GM23338 (cell line): ENCODE measurements around the gene PPP1R9A. TPM values are rescaled to one million over a fixed set of nuclear protein-coding genes. Genes with fewer than 3 reads are reported as not detected.

ENCODE experiments used
- ATAC-seq: fragments of 200-7000 bp; cut with Tn5 transposase; 3 replicates; pipeline ENCODE4 v1.9.1; 2020
- DNase-seq: peaks from one replicate; pipeline ENCODE4 v3.0.0-alpha.2; 2015; ENCODE audit warnings: low spot score
- H2AFZ ChIP-seq: fragments of 200-600 bp; sonication (generic); 2 replicates; pipeline ENCODE4 v1.8.0; 2016; ENCODE audit warnings: antibody characterized with exemption, mild to moderate bottlenecking, moderate library complexity
- H3F3A ChIP-seq: fragments of 200-600 bp; sonication (generic); replicated peaks from 2 replicates; pipeline ENCODE4 v1.8.0; 2017; ENCODE audit warnings: antibody characterized with exemption, mixed run types, low read depth
- H3K27ac ChIP-seq: fragments of 200-600 bp; sonication (generic); 2 replicates; pipeline ENCODE4 v1.6.1; 2016; ENCODE audit warnings: low read depth
- H3K27me3 ChIP-seq: fragments of 200-600 bp; sonication (generic); 2 replicates; pipeline ENCODE4 v1.8.0; 2016; ENCODE audit warnings: mild to moderate bottlenecking, mixed run types, moderate library complexity; ENCODE audit not compliant: insufficient read depth
- H3K36me3 ChIP-seq: fragments of 200-600 bp; sonication (generic); 2 replicates; pipeline ENCODE4 v1.8.0; 2016; ENCODE audit warnings: mild to moderate bottlenecking; ENCODE audit not compliant: insufficient read depth
- H3K4me1 ChIP-seq: fragments of 200-600 bp; sonication (generic); 2 replicates; pipeline ENCODE4 v1.8.0; 2016; ENCODE audit warnings: mild to moderate bottlenecking, moderate library complexity; ENCODE audit not compliant: insufficient read depth
- H3K4me2 ChIP-seq: fragments of 200-600 bp; sonication (generic); 2 replicates; pipeline ENCODE4 v1.7.1; 2017; ENCODE audit warnings: mixed run types
- H3K4me3 ChIP-seq: fragments of 200-600 bp; sonication (generic); 2 replicates; pipeline ENCODE4 v1.6.1; 2016; ENCODE audit warnings: mixed run types
- H3K79me2 ChIP-seq: fragments of 200-600 bp; sonication (generic); replicated peaks from 2 replicates; pipeline ENCODE4 v1.8.0; 2017; ENCODE audit warnings: mild to moderate bottlenecking; ENCODE audit not compliant: insufficient read depth
- H3K9me2 ChIP-seq: fragments of 200-600 bp; sonication (generic); 2 replicates; pipeline ENCODE4 v1.8.0; 2017; ENCODE audit not compliant: insufficient read depth
- H4K20me1 ChIP-seq: fragments of 200-600 bp; sonication (generic); replicated peaks from 2 replicates; pipeline ENCODE4 v1.8.0; 2017; ENCODE audit warnings: mild to moderate bottlenecking; ENCODE audit not compliant: insufficient read depth
- H3K27ac Mint-ChIP-seq: 2 replicates; pipeline ENCODE4 v1.8.0; 2020; ENCODE audit warnings: inconsistent platforms, mild to moderate bottlenecking, moderate library complexity, mixed read lengths
- H3K27me3 Mint-ChIP-seq: 3 replicates; pipeline ENCODE4 v1.8.0; 2022; ENCODE audit warnings: low read depth, mild to moderate bottlenecking, moderate library complexity, mixed read lengths, inconsistent platforms; ENCODE audit not compliant: insufficient read depth, poor library complexity
- H3K36me3 Mint-ChIP-seq: 3 replicates; pipeline ENCODE4 v1.8.0; 2021; ENCODE audit warnings: low read depth, mild to moderate bottlenecking, inconsistent platforms, moderate library complexity, mixed read lengths
- H3K4me1 Mint-ChIP-seq: 3 replicates; pipeline ENCODE4 v1.8.0; 2020; ENCODE audit warnings: mild to moderate bottlenecking, inconsistent platforms, mixed read lengths
- H3K4me3 Mint-ChIP-seq: 3 replicates; pipeline ENCODE4 v1.8.0; 2021; ENCODE audit warnings: moderate library complexity, mild to moderate bottlenecking, inconsistent platforms, mixed read lengths
- H3K9me3 Mint-ChIP-seq: 3 replicates; pipeline ENCODE4 v1.8.0; 2020; ENCODE audit warnings: moderate library complexity, mild to moderate bottlenecking, inconsistent platforms, mixed read lengths
- EZH2 ChIP-seq: fragments of 200-600 bp; sonication (generic); IDR thresholded peaks from one replicate; pipeline ENCODE4 v1.8.0; 2017; ENCODE audit warnings: antibody characterized with exemption, mild to moderate bottlenecking, low read depth; ENCODE audit not compliant: unreplicated experiment
- JUNB ChIP-seq: IDR thresholded peaks from one replicate; pipeline ENCODE4 v1.6.1; 2016; ENCODE audit warnings: antibody characterized with exemption; ENCODE audit not compliant: unreplicated experiment
- NANOG ChIP-seq: IDR thresholded peaks from 2 replicates; pipeline ENCODE4 v1.6.1; 2016; ENCODE audit warnings: antibody characterized with exemption, borderline replicate concordance
- POLR2AphosphoS5 ChIP-seq: IDR thresholded peaks from 2 replicates; pipeline ENCODE4 v1.6.1; 2016; ENCODE audit warnings: antibody characterized with exemption, low read depth
- ZNF114 ChIP-seq: fragments of 250-450 bp; sonication (Bioruptor Pico); IDR thresholded peaks from 2 replicates; pipeline ENCODE4 v1.5.0; 2020; ENCODE audit warnings: mild to moderate bottlenecking, moderate library complexity
- ZNF331 ChIP-seq: fragments of 250-450 bp; sonication (Bioruptor Pico); IDR thresholded peaks from 2 replicates; pipeline ENCODE4 v1.5.0; 2020; ENCODE audit warnings: low read depth, mild to moderate bottlenecking, moderate library complexity
- polyA plus RNA-seq: library from polyadenylated mRNA; unstranded; fragments of >200 nt; fragmentation: Nextera tagmentation; extraction: Ambion mirVana; gene quantifications from 2 replicates; pipeline ENCODE4 v1.2.1, GENCODE V29; 2016
- total RNA-seq: library from RNA; depleted of rRNA; stranded (reverse); fragments of >200 nt; shearing (Covaris generic); gene quantifications from 2 replicates; pipeline ENCODE4 v1.2.3, GENCODE V29; 2014
- TF ChIP-seq, protein P1 (sequence below): IDR thresholded peaks from one replicate; pipeline ENCODE4 v1.6.1; 2018; ENCODE audit warnings: antibody characterized with exemption; ENCODE audit not compliant: unreplicated experiment
- TF ChIP-seq, protein P2 (sequence below), 2 experiments: fragments of 200-600 bp in 1 of 2; sonication (generic) in 1 of 2; conservative IDR thresholded peaks; 2 replicates each; pipeline versions ENCODE4 v1.5.1 to v1.6.1; 2016 to 2017; ENCODE audit warnings: antibody characterized with exemption in 2 of 2, low read depth in 2 of 2, mild to moderate bottlenecking in 2 of 2, moderate library complexity in 1 of 2
- TF ChIP-seq, protein P3 (sequence below): fragments of 250-450 bp; sonication (Bioruptor Pico); IDR thresholded peaks from 2 replicates; pipeline ENCODE4 v1.5.0; 2020; ENCODE audit warnings: mild to moderate bottlenecking, moderate library complexity

The PPP1R9A gene
- total and polyA plus RNA-seq, 2 experiments from 2014 or later, result 10.6 to 31.8 TPM

DNA sequence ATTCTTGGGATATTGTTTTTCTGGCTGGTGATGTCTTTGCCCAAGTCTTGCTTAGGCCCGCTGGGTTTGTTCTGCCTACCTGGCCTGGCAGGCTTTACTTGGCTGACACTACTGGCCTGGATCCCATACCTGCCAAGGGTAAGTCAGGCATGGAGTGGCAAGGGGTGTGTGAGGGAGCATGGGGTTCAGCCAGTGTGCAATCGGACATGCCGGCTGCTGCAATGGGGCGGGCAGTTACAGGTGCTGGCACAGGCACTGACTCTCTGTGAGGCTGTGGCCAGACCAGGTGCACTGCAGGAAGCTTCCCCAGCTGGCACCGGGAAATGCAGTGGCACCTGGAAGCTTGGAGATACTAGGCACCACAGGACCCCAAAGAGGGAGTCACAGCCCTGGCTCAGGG lies 248.6 kb downstream of the PPP1R9A start:
- ATAC-seq (no peak), DNase-seq (no peak)
- no peaks in the 10 kb centered on the region for H3K79me2 ChIP-seq

More for the DNA sequence above, 248.6 kb downstream of the PPP1R9A start:
- no peaks in the 10 kb centered on the region for H3F3A ChIP-seq
- Mint-ChIP-seq H3K27ac (no peak overlapping the region), H3K4me1 (no peaks in the 10 kb centered on the region), H3K9me3 (no peaks in the 10 kb centered on the region; the same call in 2 of the 3 replicates), H3K36me3 (peaks cover 7% of the 10 kb centered on the region; the same call in 2 of the 3 replicates), H3K4me3 (no peak overlapping the region), H3K27me3 (peaks cover 2% of the 10 kb centered on the region)
- H3K4me2 ChIP-seq, result no peak overlapping the region
- no peaks in the 10 kb centered on the region for H3K4me1 ChIP-seq
- H3K9me2 ChIP-seq, result no peaks in the 10 kb centered on the region
- TF ChIP-seq NANOG, result no peak
- no peak for TF ChIP-seq POLR2AphosphoS5
- no peak for TF ChIP-seq JUNB
- no peak for TF ChIP-seq ZNF331
- TF ChIP-seq, protein P1, sequence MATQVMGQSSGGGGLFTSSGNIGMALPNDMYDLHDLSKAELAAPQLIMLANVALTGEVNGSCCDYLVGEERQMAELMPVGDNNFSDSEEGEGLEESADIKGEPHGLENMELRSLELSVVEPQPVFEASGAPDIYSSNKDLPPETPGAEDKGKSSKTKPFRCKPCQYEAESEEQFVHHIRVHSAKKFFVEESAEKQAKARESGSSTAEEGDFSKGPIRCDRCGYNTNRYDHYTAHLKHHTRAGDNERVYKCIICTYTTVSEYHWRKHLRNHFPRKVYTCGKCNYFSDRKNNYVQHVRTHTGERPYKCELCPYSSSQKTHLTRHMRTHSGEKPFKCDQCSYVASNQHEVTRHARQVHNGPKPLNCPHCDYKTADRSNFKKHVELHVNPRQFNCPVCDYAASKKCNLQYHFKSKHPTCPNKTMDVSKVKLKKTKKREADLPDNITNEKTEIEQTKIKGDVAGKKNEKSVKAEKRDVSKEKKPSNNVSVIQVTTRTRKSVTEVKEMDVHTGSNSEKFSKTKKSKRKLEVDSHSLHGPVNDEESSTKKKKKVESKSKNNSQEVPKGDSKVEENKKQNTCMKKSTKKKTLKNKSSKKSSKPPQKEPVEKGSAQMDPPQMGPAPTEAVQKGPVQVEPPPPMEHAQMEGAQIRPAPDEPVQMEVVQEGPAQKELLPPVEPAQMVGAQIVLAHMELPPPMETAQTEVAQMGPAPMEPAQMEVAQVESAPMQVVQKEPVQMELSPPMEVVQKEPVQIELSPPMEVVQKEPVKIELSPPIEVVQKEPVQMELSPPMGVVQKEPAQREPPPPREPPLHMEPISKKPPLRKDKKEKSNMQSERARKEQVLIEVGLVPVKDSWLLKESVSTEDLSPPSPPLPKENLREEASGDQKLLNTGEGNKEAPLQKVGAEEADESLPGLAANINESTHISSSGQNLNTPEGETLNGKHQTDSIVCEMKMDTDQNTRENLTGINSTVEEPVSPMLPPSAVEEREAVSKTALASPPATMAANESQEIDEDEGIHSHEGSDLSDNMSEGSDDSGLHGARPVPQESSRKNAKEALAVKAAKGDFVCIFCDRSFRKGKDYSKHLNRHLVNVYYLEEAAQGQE, result no peak
- TF ChIP-seq EZH2, result no peak
- TF ChIP-seq, protein P2, sequence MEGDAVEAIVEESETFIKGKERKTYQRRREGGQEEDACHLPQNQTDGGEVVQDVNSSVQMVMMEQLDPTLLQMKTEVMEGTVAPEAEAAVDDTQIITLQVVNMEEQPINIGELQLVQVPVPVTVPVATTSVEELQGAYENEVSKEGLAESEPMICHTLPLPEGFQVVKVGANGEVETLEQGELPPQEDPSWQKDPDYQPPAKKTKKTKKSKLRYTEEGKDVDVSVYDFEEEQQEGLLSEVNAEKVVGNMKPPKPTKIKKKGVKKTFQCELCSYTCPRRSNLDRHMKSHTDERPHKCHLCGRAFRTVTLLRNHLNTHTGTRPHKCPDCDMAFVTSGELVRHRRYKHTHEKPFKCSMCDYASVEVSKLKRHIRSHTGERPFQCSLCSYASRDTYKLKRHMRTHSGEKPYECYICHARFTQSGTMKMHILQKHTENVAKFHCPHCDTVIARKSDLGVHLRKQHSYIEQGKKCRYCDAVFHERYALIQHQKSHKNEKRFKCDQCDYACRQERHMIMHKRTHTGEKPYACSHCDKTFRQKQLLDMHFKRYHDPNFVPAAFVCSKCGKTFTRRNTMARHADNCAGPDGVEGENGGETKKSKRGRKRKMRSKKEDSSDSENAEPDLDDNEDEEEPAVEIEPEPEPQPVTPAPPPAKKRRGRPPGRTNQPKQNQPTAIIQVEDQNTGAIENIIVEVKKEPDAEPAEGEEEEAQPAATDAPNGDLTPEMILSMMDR (conservative IDR thresholded peaks at IDR 0.05; ENCODE audit: low read depth in 2 of 2), result no peak
- no peak for TF ChIP-seq ZNF114 (CRISPR knock-in tag)
- TF ChIP-seq, protein P3, sequence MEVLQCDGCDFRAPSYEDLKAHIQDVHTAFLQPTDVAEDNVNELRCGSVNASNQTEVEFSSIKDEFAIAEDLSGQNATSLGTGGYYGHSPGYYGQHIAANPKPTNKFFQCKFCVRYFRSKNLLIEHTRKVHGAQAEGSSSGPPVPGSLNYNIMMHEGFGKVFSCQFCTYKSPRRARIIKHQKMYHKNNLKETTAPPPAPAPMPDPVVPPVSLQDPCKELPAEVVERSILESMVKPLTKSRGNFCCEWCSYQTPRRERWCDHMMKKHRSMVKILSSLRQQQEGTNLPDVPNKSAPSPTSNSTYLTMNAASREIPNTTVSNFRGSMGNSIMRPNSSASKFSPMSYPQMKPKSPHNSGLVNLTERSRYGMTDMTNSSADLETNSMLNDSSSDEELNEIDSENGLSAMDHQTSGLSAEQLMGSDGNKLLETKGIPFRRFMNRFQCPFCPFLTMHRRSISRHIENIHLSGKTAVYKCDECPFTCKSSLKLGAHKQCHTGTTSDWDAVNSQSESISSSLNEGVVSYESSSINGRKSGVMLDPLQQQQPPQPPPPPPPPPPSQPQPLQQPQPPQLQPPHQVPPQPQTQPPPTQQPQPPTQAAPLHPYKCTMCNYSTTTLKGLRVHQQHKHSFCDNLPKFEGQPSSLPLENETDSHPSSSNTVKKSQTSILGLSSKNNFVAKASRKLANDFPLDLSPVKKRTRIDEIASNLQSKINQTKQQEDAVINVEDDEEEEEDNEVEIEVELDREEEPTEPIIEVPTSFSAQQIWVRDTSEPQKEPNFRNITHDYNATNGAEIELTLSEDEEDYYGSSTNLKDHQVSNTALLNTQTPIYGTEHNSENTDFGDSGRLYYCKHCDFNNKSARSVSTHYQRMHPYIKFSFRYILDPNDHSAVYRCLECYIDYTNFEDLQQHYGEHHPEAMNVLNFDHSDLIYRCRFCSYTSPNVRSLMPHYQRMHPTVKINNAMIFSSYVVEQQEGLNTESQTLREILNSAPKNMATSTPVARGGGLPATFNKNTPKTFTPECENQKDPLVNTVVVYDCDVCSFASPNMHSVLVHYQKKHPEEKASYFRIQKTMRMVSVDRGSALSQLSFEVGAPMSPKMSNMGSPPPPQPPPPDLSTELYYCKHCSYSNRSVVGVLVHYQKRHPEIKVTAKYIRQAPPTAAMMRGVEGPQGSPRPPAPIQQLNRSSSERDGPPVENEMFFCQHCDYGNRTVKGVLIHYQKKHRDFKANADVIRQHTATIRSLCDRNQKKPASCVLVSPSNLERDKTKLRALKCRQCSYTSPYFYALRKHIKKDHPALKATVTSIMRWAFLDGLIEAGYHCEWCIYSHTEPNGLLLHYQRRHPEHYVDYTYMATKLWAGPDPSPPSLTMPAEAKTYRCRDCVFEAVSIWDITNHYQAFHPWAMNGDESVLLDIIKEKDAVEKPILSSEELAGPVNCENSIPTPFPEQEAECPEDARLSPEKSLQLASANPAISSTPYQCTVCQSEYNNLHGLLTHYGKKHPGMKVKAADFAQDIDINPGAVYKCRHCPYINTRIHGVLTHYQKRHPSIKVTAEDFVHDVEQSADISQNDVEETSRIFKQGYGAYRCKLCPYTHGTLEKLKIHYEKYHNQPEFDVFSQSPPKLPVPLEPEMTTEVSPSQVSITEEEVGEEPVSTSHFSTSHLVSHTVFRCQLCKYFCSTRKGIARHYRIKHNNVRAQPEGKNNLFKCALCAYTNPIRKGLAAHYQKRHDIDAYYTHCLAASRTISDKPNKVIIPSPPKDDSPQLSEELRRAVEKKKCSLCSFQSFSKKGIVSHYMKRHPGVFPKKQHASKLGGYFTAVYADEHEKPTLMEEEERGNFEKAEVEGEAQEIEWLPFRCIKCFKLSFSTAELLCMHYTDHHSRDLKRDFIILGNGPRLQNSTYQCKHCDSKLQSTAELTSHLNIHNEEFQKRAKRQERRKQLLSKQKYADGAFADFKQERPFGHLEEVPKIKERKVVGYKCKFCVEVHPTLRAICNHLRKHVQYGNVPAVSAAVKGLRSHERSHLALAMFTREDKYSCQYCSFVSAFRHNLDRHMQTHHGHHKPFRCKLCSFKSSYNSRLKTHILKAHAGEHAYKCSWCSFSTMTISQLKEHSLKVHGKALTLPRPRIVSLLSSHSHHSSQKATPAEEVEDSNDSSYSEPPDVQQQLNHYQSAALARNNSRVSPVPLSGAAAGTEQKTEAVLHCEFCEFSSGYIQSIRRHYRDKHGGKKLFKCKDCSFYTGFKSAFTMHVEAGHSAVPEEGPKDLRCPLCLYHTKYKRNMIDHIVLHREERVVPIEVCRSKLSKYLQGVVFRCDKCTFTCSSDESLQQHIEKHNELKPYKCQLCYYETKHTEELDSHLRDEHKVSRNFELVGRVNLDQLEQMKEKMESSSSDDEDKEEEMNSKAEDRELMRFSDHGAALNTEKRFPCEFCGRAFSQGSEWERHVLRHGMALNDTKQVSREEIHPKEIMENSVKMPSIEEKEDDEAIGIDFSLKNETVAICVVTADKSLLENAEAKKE (CRISPR knock-in tag), result no peak
- H2AFZ ChIP-seq, result no peak overlapping the region
- no peak overlapping the region for H3K4me3 ChIP-seq
- no peak overlapping the region for H3K27ac ChIP-seq
- no peaks in the 10 kb centered on the region for H3K27me3 ChIP-seq
- H4K20me1 ChIP-seq, result no peaks in the 10 kb centered on the region
- no peaks in the 10 kb centered on the region for H3K36me3 ChIP-seq
